ENCODE measurements around the gene TRIO. TPM values are rescaled to one million over a fixed set of nuclear protein-coding genes. Genes with fewer than 3 reads are reported as not detected.

The TRIO gene
- total and polyA plus RNA-seq, 2 donors (not counting 3 experiments of a cell fraction or from before 2014, with no cell fraction given): 82.9 to 248 TPM

GRCh38 chr5:14301186-14301585 is 158.0 kb downstream of the TRIO start:
- H4K20me1 ChIP-seq (replicated peaks; ENCODE audit: control insufficient read depth, extremely low read depth, insufficient read depth, low read length): no peaks in the 10 kb centered on the region
- intact Hi-C loops (cut with micrococcal nuclease): no loop called here
- H3K4me1 ChIP-seq (ENCODE audit: control insufficient read depth, extremely low read depth, insufficient read depth, low read length): peaks cover 3% of the 10 kb centered on the region
- dilution Hi-C loops (cut with MboI; ENCODE audit: extremely low pct_ligation_motif_present, low sequenced_read_pairs): no loop called here
- H3K36me3 ChIP-seq (ENCODE audit: control insufficient read depth in 2 of 2, extremely low read depth in 1 of 2, insufficient read depth in 2 of 2, low read length in 2 of 2): peaks cover 20 to 22% of the 10 kb centered on the region in 2 experiments
- ChIA-PET CTCF (interaction anchor here (1.3 to 2.1 kb wide), 3 partner anchors 11 to 24 kb away, joined by 3 to 4 read pairs (median 3); no protein-coding TSS in a partner anchor), POLR2A (no interaction called here)
- H3K27ac ChIP-seq (ENCODE audit: insufficient read depth, low read depth, low read length): no peak overlapping the region
- no peak overlapping the region for H3K4me2 ChIP-seq (ENCODE audit: insufficient read depth, low read length)
- no peak for FAIRE-seq
- no peak overlapping the region for H3K9ac ChIP-seq (replicated peaks; ENCODE audit: extremely low read depth, insufficient read depth, low read length)
- TF ChIP-seq EZH2 (IDR thresholded peaks at IDR 0.05; ENCODE audit: borderline replicate concordance, low read depth, low read length, severe bottlenecking) (no peak), JUN (IDR thresholded peaks at IDR 0.05; ENCODE audit: borderline replicate concordance, insufficient read depth, insufficient read length, low read depth) (no peak), GATA2 (IDR thresholded peaks at IDR 0.05; ENCODE audit: insufficient read depth, insufficient read length, low read depth, low read length) (no peak), MAX (IDR thresholded peaks at IDR 0.05; ENCODE audit: insufficient read depth, insufficient read length) (no peak), FOS (IDR thresholded peaks at IDR 0.05; ENCODE audit: borderline replicate concordance, insufficient read depth, low read length) (no peak), POLR2A (IDR thresholded peaks at IDR 0.05; ENCODE audit: low read depth, low read length) (no peak), POLR2AphosphoS5 (IDR thresholded peaks at IDR 0.05; ENCODE audit: insufficient read depth, low read depth, low read length) (no peak), CTCF (IDR thresholded peaks at IDR 0.05; ENCODE audit: extremely low read depth in 1 of 2, insufficient read depth in 1 of 2, low read depth in 1 of 2, low read length in 2 of 2) (no peak), MYC (IDR thresholded peaks at IDR 0.05; ENCODE audit: low read depth, low read length) (no peak)
- no peak overlapping the region for H3K4me3 ChIP-seq (replicated peaks in 1 of 3; ENCODE audit: insufficient read depth in 1 of 3, low read depth in 1 of 3, low read length in 3 of 3)
- no peaks in the 10 kb centered on the region for H3K9me1 ChIP-seq (replicated peaks; ENCODE audit: control insufficient read depth, extremely low read depth, insufficient read depth, low read length)
- H3K27me3 ChIP-seq (ENCODE audit: control insufficient read depth in 2 of 2, insufficient read depth in 2 of 2, low read length in 2 of 2): no peaks in the 10 kb centered on the region
- no peaks in the 10 kb centered on the region for H3K9me3 ChIP-seq (replicated peaks; ENCODE audit: control insufficient read depth, insufficient read depth, low read length)
- H3K79me2 ChIP-seq (ENCODE audit: control insufficient read depth, insufficient read depth, low read length): peaks cover 72% of the 10 kb centered on the region
- BruUV-seq (replicated peaks): no TSS peak
- H2AFZ ChIP-seq (ENCODE audit: low read depth, low read length): no peak overlapping the region
- DNase-seq (ENCODE audit: low read depth, low spot score): no peak
